Stimulated activated CD8-positive, alpha-beta memory T cell treated with anti-CD3 and anti-CD28 coated beads, Interleukin-2, amount 100 ng/mL, for 1 hour (primary cell): ENCODE measurements around the gene GRIN2A.

Experiments
- DNase-seq, 2 donors: peaks; one replicate each; pipeline ENCODE4 v3.0.0-alpha.2; 2020; ENCODE audit warnings: low read depth in 2 of 2

Gene GRIN2A

DNA sequence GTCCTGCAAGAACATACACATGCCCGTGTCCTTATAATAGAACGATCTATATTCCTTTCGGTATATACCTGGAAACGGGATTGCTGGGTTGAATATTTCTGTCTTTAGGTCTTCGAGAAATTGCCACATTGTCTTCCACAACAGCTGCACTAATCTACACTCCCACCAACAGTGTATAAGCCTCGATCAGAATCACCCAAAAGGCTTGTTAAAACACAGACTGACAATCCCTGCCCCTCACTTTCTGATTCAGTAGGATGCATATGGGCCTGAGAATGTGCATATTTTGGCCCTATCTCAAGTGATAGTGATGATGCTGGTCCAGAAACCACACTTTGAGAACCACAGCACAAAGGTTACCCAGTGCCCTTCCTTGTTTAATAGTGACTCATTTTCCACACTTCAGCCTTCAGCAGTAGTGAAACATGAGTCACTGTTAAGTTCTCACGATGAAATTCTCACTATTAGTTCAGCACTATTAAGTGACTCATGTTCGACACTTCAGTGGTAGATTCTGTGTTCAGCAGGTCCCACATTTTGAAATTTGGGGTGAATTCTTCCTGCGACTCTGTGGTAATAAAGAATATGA lies 215.6 kb downstream of the GRIN2A start:
- no peak for DNase-seq

DNA sequence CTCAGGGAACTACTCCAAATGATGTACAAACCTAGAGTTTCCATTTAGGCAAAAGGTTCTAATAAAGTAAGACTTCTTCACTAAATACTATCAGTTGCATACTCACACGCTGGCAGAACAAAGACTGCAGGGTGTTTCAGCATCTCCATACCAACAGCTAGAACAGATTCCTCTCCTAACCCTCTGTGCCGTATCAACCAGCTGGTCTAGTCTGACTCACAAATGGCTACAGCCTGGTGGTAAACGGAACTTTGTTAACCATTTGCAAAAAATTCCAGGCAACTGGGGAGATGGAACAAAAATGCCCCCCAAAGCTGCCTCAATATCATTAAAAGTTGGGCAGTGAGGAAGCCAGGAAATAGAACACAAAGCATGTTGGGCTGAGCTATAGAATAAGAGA lies 217.1 kb downstream of the GRIN2A start:
- DNase-seq: no peak

DNA sequence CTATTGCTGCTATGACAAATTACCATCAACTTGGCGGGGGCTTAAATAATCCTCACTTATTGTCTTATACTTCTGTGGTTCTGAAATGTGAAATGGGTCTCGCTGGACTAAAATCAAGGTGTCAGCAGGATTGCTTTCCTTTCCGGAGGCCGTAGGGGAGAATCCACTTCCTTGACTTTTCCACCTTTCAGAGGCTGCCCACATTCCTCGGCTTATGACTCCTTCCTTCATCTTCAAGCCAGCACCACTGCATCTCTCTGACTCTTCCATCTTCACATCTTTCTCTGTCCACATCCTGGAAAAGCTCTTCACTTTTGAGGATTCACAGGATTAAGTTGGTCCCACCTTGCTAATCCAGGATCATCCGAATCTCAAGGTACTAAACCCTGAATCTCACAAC lies 217.8 kb downstream of the GRIN2A start:
- DNase-seq: no peak

DNA sequence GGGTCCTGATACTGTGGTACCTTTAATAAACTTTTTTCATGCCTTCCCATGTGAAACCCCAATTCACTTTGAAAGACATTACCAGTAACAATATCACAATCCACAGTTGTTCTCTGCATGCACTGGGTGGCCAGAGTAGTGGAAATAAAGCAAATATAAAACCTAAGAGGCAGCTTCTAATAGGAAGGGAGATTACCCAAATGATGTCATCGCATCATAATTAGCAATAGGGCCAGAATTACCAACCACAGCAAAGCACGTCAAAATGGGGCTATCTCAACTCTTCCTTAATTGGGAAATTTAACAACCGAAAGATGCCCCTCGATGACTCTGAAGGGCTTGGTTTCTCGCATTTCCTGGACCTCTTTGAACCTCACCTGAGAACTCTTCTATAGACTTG lies 224.8 kb downstream of the GRIN2A start:
- DNase-seq: no peak

DNA sequence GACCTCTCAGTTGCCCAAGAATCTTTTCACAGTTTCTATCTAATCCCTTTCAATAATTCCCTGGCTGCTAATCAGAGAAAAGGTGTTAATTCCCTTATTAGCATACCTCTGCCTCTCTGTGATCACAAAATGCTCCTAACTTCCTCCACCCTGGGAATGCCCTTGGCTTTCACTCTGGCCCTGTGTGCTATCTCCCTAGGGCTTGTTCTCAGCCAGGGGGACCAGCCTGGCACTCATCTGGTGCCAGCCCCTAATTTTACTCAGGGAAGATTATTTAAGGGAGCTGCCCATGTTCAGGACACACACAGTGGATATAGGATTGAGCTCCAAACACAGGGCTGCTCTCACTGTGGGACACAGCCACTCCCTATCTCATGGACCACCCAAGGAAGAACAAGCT lies 225.2 kb downstream of the GRIN2A start:
- DNase-seq: no peak

DNA sequence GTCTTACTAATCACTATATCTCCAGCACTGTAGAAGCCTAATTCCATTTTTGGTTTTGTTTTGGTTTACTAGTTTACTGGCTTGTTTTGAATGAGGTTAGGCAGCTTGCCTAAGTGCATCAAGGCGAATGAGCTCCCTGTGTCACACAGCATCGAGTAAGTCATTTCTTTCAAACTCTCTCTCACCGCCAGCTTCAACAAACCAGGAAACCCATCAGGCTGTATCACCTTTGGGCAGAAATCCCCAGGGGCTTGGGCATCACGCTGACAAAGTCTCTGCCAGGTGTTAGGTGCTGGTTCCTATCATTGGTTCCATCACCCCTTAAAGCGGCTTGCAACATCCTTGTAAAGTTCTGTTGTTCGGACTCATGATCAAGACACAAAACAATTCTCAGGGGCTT lies 226.6 kb downstream of the GRIN2A start:
- no peak for DNase-seq

DNA sequence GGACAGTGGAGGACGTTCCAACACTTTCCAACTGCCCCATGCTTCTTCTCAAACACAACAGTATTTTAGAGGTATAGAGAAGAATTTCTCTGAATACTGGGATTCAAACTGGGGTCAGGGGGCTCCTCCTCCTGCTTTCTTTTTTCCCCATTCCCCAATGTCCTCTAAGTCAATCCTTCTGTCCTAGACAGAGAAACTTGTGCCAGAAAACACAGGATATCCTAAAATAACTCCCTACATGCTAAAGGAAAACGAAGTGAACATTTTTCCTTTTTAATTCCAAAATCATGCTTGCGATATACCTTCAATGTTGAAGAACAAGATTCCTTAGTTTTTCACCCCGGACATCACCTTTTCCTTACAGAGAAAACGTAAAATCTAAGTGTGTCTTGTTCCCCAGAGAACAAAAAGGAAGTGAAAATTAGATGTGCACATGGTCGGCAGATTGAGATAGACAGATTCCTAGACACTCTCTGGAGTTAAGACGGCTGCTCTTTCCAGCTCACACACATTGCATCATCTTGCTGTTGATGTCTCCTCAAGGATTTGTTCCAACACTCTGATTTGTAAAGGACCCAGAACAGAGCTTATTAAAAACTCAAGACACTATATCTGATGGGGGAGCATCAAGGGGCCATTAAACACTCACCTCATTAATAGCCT lies 228.2 kb downstream of the GRIN2A start:
- DNase-seq: no peak

DNA sequence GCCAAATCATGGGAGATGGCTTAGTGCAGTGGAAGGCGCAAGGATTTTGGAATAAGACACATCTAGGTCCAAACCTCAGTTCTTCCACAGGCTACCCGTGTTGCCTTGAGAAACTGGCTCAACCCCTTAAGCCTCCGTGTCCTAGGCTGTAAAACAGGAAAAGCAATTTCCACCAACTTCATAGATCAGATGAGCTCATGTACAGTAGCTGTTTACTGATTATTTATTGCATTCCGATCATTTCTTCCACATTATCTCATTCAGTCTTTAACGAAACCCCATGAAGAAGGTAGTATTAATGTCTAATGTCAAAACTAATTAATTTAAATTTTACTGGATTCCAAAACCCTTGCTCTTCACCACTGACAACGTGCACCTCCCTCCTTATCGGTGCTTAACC lies 231.6 kb downstream of the GRIN2A start:
- no peak for DNase-seq

DNA sequence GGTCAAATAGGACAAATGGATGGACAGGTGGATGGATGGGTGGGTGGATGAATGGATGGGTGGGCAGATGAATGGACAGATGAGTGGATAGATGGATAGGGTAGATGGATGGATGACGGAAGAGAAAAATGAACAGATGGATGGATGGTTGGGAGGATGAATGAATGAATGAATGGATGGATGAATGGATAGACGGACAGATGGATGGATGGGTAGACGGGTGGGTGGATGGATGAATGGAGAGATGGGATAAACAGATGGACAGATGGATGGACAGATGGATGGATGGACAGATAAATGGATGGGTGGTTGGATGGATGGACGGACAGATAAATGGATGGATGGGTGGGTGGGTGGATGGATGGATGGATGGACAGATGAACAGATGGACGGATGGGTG lies 232.8 kb downstream of the GRIN2A start:
- no peak for DNase-seq

DNA sequence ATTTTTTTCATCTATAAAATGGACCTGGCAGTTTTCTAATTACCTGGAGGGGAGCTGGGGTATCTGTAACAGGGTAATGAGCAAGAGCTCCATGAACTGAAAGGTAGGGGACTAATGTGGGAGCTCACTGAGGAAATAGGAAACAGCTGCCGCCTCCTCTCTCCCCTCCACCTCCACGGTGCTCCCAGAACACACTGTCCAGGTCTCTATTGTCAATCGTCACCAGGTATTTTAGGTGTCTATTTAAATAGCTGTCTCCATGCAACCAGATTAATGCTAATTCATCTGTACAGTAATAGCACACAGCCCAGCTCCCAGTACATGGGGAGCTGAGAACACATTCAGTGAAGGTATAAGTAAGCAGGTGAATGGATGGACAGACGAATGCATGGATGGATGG lies 233.3 kb downstream of the GRIN2A start:
- DNase-seq: no peak

DNA sequence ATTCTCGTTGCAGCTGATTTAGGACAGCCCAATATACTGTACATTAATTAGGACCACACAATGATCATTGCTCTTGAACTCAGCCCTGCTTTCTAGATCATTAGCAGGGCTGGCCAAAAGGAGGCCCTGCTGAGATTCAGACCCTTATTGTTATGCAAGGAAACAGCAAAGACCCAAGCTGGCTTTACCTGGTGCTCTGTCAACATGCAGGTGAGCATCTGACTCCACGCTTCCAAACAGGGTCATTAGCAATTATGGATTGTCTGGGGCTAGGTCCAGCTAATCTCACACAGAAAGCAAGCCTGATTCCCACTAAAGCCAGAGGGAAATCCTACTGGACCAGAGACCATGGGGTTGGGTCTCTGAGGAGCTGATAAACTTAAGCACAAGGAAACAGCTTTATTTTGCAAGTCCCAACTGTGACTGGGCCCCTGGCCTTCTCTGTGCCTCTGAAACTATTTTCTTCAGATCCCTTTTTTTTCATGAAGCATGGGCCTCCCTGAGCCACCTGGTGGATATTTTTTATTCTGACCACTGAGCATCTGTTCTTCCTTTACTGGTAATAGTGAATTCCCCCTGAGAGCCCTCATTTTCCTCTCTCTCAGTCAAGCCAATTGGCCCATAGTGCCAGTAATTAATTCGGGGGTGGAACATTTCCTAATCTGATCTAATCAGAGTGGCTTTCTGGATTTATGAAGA lies 236.1 kb downstream of the GRIN2A start:
- DNase-seq: no peak

DNA sequence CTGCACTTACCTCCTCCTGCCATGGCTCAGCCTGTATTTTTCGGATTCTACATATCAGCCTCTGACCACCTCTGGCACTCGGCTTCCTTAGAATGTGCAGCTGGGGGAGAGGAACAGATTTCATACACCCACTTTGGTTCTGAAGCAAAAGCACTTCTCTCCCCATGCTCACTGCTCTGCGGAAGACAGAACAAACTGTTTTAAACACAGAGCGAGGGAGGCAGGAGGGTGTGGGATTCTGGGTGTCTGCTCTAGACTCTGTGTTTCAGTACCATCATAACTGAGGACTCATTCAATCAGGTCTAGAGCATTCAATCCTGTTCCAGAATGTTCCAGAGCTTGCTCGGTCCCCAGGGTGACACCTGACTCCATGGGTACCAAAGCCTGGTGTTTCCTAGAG lies 239.1 kb downstream of the GRIN2A start:
- no peak for DNase-seq

DNA sequence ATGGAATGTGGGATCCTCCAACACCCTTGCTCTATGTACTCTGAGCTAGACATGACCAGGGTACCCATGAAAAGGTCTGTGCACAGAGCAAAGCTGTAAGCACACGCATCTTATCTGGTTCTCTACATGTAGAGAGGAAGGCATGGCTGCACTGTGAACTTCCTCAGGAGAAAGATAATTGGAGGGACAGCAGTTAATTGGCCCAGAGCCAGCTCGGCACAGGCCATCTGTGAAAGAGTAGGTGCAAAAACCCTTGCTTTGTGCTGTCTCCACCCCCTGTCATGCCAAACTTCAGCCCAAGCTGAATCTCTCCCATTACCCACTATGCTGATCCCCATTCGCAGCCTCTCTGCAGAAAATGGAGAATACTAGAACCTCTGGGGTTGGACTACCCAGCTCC lies 241.0 kb downstream of the GRIN2A start:
- no peak for DNase-seq

DNA sequence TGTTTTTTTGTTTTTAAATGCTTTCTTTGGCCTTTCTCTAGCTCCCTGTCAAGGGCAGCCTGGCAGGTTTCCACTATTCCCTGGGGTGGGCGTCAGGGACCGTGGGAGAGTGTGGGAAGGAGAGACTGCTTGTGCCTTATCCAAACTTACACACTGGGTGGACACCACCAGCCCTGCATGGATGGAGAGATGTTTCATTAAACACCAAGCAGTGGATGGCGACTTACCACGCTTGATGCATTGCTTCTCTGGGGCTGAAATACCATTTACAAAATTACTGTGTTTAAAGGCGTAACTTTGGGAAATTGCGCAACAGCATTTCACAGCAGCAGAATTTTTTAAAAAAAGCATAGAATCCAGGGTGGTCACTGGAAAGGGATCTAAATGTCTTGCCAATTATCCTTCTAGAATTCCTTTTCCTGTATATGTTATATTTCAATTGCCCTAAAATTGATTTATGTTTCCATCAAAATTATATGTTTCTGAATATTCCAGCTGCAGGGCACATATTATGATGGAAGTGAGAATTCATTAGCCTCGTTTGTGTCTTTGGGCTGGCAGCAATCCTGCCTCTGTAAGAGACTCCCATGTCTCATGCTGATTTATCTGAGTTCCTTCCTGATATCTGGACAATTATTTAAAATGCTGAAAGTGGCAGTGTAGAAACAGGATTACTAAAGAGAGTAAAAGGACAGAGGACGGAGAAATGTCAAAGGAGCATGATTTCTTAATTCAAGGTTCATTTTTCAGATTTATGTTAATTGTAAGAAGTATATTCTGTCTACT lies 247.3 kb downstream of the GRIN2A start:
- DNase-seq: no peak

DNA sequence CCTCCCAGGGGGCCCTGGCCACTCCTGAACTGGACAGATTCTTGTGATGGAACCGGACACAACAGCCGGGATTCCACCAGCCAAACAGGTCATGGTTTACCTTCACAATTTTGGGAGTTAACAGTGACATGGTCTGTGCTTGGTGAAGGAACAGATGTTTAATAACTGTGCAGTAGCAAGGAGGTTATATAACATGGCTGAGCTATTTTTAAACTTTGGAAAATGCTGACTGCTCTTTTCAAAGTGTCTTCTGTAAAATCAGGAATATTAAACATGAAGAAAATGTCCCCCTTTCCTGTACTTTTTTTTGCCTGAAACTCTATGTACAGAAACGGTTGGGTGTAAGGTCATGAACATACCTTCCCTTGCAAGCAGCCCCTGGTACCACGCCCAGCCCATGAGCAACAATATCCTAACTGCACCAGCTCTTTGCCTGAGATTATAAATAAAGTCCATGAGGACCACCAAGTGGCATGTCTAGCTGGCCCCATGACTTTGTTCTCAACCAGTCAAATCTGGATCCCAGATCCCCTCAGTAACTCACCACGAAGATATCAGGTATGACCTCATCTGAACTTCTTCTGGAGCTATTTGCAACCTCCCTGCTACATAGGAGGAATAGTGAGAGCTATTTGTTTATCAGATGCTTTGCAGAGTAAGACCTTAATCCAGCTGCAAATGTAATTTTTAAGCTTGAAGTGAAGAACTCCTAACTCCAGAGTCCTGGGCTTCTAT lies 249.1 kb downstream of the GRIN2A start:
- no peak for DNase-seq

DNA sequence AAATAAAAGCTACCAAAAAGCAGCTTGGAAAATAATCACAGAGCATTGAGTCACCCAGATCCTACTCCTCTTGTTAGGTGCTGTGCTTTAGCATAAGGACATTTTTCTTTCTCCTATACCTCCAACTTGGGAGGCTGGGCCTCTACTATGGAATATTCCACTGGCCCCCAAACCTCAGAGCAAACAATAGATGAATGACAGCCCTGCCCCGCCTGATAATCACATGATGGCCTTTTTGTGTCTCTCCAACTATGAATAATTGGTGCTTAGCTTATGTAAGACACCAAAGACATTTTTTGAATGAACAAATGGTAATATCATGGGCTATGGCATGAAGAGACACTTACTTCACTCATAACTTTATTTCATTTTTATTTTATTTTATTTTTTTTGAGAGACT lies 250.2 kb downstream of the GRIN2A start:
- no peak for DNase-seq

DNA sequence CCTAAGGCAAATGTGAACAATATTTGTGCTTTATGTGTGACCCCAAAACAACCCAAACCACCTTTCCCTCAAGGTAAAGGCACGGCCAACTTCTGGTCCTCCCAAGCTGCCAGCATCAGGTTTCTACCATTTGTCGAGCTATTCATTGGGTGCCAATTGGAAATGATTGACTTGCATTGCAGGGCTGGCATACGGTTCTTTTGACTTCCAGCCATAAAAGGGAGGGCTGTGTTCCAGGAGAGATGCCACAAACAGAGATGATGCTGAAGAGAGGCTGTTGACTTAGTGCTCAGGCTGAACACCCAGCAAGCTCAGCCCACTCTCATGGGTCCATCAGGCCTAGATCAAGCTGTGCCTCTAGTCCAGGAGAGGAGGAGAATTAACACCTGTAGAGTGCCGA lies 252.4 kb downstream of the GRIN2A start:
- no peak for DNase-seq

DNA sequence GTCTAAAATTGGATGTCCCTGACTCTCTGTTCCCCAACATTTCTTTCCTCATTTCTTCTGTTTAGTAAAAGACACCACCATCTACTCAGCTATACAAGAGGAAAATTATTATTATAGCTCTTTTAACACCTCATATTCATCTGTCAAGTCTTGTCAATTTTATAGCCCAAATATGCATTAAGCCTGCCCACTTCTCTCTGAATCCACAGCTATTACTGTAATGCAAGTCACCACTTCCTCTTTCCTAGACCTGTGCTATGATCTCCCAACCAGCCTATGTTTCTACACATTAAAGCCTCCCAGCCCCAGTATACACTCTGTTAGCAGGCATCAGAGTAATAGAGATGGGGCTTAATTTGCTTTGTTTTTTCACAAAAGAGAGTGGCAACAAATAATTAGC lies 252.9 kb downstream of the GRIN2A start:
- DNase-seq: no peak

DNA sequence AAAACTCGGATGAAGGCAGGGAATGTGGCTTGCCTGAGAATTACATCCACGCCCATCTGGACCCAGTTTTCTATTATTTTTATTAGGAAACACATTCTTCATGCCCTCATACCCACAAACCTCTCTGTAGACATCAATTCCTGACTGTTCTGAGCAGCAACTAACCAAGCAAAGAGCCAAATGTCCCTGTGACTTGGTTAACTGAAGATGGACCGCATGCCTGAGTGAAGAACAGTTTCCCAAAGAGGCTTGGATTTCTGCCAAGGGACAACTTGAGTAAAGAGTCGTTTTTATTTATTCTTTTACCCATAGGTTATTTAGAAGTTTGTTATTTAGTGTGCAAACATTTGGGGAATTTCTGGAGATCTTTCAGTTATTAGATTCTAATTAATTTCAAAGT lies 259.8 kb downstream of the GRIN2A start:
- no peak for DNase-seq

DNA sequence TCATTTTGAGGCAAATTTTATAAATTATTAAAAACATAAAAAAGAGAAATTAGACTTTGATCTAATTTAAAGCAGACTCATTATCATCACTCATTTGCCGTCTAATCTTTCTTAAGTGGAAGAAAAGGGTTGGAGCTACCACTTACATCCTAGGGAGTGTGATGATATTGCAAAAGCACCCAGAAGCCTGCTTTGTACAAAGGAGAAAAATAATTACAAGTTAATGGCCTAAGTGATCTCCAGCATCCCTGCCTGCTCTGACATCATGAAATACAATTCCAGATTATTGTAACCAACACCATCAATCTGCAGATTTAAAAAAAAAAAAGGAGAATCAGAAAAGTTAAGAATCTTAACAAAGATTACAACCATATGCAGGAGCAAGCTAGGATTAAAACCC lies 260.2 kb downstream of the GRIN2A start:
- DNase-seq: no peak

DNA sequence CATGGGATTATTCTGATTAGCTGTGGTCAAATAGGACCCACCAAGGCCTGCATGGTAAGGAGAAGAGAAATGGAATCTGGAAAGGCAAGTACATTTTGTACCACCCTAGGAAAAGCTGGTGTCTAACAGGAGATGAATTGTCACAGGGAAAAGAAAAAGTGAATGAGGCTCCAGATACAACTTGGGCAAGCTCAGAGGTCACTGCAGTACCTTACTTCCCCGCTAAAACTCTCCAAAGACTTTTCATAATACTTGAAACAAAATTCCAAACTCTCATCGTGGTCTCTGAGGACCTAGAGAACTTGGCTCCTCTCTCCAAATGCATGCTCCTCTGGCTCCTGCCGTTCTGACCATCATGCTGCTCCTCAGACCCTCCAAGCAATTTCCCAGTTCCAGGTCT lies 262.8 kb downstream of the GRIN2A start:
- no peak for DNase-seq

DNA sequence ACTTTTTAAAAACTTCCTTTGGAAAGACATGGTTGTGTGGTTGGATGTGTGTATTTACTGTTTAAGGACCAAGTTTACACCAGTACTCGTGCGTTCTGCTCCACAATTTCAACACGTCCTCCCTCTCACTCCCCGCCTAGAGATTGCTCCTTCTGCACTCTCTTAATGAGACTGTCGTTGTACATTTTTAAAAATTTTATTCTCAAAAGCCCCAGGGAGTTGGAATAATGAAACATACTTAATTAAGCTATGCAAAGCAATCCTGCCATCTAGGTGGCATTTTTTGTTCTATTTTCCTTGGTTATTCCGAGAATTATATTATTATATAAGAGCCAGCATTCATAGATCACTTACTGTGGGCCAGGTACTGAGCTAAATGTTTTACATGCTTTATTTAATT lies 264.5 kb downstream of the GRIN2A start:
- no peak for DNase-seq
